Gastroesophageal sphincter (tissue), 4 donors: ENCODE data around the gene NINL. TPM values are rescaled to one million over a fixed set of nuclear protein-coding genes. Genes with fewer than 3 reads are reported as not detected.

Experiments used
- ATAC-seq: fragments of 150-250 bp; one replicate; pipeline ENCODE4 v1.9.1; 2016; ENCODE audit warnings: mild to moderate bottlenecking, moderate library complexity
- H3K27ac ChIP-seq, 4 donors: fragments of 200-600 bp; sonication (generic) in 3 of 4; 1 replicate in 3 of 4; 2 replicates in 1 of 4; pipeline ENCODE4 v1.5.1; 2016 to 2019
- H3K27me3 ChIP-seq: fragments of 200-600 bp; sonication (generic); one replicate; pipeline ENCODE4 v1.5.1; 2019
- H3K36me3 ChIP-seq, 2 donors: fragments of 200-600 bp; sonication (generic); one replicate each; pipeline ENCODE4 v1.5.1; 2019; ENCODE audit warnings: control low read depth in 1 of 2
- H3K4me1 ChIP-seq, 3 donors: fragments of 200-600 bp; sonication (generic); 1 replicate in 2 of 3; 2 replicates in 1 of 3; pipeline ENCODE4 v1.5.1; 2016 to 2019; ENCODE audit warnings: control low read depth in 2 of 3
- H3K4me3 ChIP-seq, 2 donors: fragments of 200-600 bp; sonication (generic); one replicate each; pipeline ENCODE4 v1.5.1; 2019; ENCODE audit warnings: mild to moderate bottlenecking in 1 of 2, moderate library complexity in 1 of 2
- H3K9me3 ChIP-seq, 3 donors: fragments of 200-600 bp; sonication (generic); one replicate each; pipeline ENCODE4 v1.5.1; 2017 to 2019; ENCODE audit warnings: control low read depth in 2 of 3
- CTCF ChIP-seq, 4 experiments: fragments of 200-600 bp in 2 of 4; fragments of 450-650 bp in 2 of 4; sonication (generic) in 1 of 4; IDR thresholded peaks; one replicate each; pipeline ENCODE4 v1.5.1; 2017 to 2019; ENCODE audit warnings: antibody characterized with exemption in 4 of 4, mild to moderate bottlenecking in 2 of 4, moderate library complexity in 2 of 4
- EP300 ChIP-seq: sonication (generic); formaldehyde crosslinking; IDR thresholded peaks from one replicate; pipeline ENCODE4 v1.6.1; 2017; ENCODE audit warnings: antibody characterized with exemption, mild to moderate bottlenecking
- POLR2A ChIP-seq, 2 donors: fragments of 450-650 bp; IDR thresholded peaks; one replicate each; pipeline ENCODE4 v1.6.1; 2017; ENCODE audit warnings: antibody characterized with exemption in 2 of 2, mild to moderate bottlenecking in 2 of 2, moderate library complexity in 1 of 2
- POLR2AphosphoS5 ChIP-seq: sonication (generic); formaldehyde crosslinking; IDR thresholded peaks from one replicate; pipeline ENCODE4 v1.6.1; 2017; ENCODE audit warnings: antibody characterized with exemption
- WGBS, 2 donors: methylation state at CpG; one replicate each; pipeline ENCODE4 v1.1.5; 2018; ENCODE audit warnings: low coverage in 1 of 2; 5-methylcytosine and 5-hydroxymethylcytosine counted together
- total RNA-seq, 4 donors: library from RNA; depleted of rRNA; stranded (reverse); fragments of >200 nt; gene quantifications; one replicate each; pipeline ENCODE4 v1.1.0, GENCODE V29; 2016

The NINL gene
- total RNA-seq, 4 donors from 2014 or later: 4.2 to 7.5 (median 5.8) TPM

- Histone ChIP-seq H3K9me3 (no peaks in the 10 kb centered on the region), H3K36me3 (peaks cover 0 to 65% of the 10 kb centered on the region in 2 donors), H3K27me3 (no peaks in the 10 kb centered on the region), H3K27ac (no peak overlapping the region), H3K4me1 (no peaks in the 10 kb centered on the region), H3K4me3 (no peak overlapping the region)
- TF ChIP-seq POLR2A (IDR thresholded peaks at IDR 0.05): no peak
- TF ChIP-seq POLR2AphosphoS5: no peak
- TF ChIP-seq CTCF (IDR thresholded peaks at IDR 0.05): no peak
- no peak for TF ChIP-seq EP300
- no peak for ATAC-seq
- 100% methylated on average over 6 of the region's 11 CpGs; no CpG with 5 or more reads in 1 of the 2 donors for WGBS, 2 donors
These were observed 97.4 kb downstream of the NINL start for GRCh38 chr20:25487975-25488374.

GRCh38 chr20:25487306-25487705 is 98.0 kb downstream of the NINL start:
- 37 to 50% methylated on average over 2 of the region's 2 CpGs for WGBS, 2 donors
- no peaks in the 10 kb centered on the region for H3K27me3 ChIP-seq
- H3K4me3 ChIP-seq: no peak overlapping the region
- H3K4me1 ChIP-seq: no peaks in the 10 kb centered on the region
- TF ChIP-seq CTCF (IDR thresholded peaks at IDR 0.05) (no peak), EP300 (no peak), POLR2AphosphoS5 (no peak), POLR2A (IDR thresholded peaks at IDR 0.05) (no peak)
- H3K27ac ChIP-seq: no peak overlapping the region
- H3K9me3 ChIP-seq: no peaks in the 10 kb centered on the region
- peaks cover 0 to 65% of the 10 kb centered on the region in 2 donors for H3K36me3 ChIP-seq
- ATAC-seq: no peak

GRCh38 chr20:25486377-25486776 is 99.0 kb downstream of the NINL start:
- WGBS, 2 donors: 51 to 52% methylated on average over 3 to 6 of the region's 9 CpGs
- Histone ChIP-seq H3K36me3 (peaks cover 0 to 73% of the 10 kb centered on the region in 2 donors), H3K4me3 (no peak overlapping the region), H3K4me1 (no peaks in the 10 kb centered on the region), H3K27me3 (no peaks in the 10 kb centered on the region), H3K27ac (no peak overlapping the region), H3K9me3 (no peaks in the 10 kb centered on the region)
- no peak for ATAC-seq
- TF ChIP-seq POLR2A (IDR thresholded peaks at IDR 0.05): no peak

GRCh38 chr20:25485872-25486271 is 99.5 kb downstream of the NINL start:
- Histone ChIP-seq H3K9me3 (no peaks in the 10 kb centered on the region), H3K4me3 (no peak overlapping the region), H3K36me3 (peaks cover 0 to 74% of the 10 kb centered on the region in 2 donors), H3K27me3 (no peaks in the 10 kb centered on the region), H3K27ac (no peak overlapping the region), H3K4me1 (no peaks in the 10 kb centered on the region)
- ATAC-seq: no peak
- 58 to 86% methylated on average over 1 to 2 of the region's 2 CpGs for WGBS, 2 donors
- TF ChIP-seq POLR2A (IDR thresholded peaks at IDR 0.05) (no peak), EP300 (no peak), CTCF (IDR thresholded peaks at IDR 0.05) (no peak), POLR2AphosphoS5 (no peak)

GRCh38 chr20:25484911-25485511 is 100.3 kb downstream of the NINL start:
- Histone ChIP-seq H3K36me3 (peaks cover 0 to 74% of the 10 kb centered on the region in 2 donors), H3K27me3 (no peaks in the 10 kb centered on the region), H3K4me3 (no peak overlapping the region), H3K27ac (no peak overlapping the region), H3K4me1 (no peaks in the 10 kb centered on the region), H3K9me3 (no peaks in the 10 kb centered on the region)
- ATAC-seq: no peak
- TF ChIP-seq EP300: no peak
- no peak for TF ChIP-seq CTCF (IDR thresholded peaks at IDR 0.05)
- no peak for TF ChIP-seq POLR2AphosphoS5
- TF ChIP-seq POLR2A (IDR thresholded peaks at IDR 0.05): no peak
- 64 to 69% methylated on average over 6 to 12 of the region's 12 CpGs for WGBS, 2 donors
